Osteoblast (primary cell): ENCODE data around the gene VANGL1. TPM values are rescaled to one million over a fixed set of nuclear protein-coding genes. Genes with fewer than 3 reads are reported as not detected.

ENCODE experiments used
- DNase-seq: peaks from one replicate; pipeline ENCODE4 v3.0.0; 2011; ENCODE audit warnings: low spot score, mixed read lengths; ENCODE audit not compliant: insufficient read length; ENCODE audit errors: missing footprints
- H2AFZ ChIP-seq: 2 replicates; pipeline ENCODE4 v1.6.0; 2011; ENCODE audit warnings: mild to moderate bottlenecking, low read length
- H3K27ac ChIP-seq: 2 replicates; pipeline ENCODE4 v1.5.1; 2011; ENCODE audit warnings: mild to moderate bottlenecking, low read depth, low read length, moderate library complexity
- H3K27me3 ChIP-seq: 2 replicates; pipeline ENCODE4 v1.6.0; 2012; ENCODE audit warnings: mild to moderate bottlenecking, control low read depth, inconsistent platforms, low read length, moderate library complexity; ENCODE audit not compliant: insufficient read depth
- H3K36me3 ChIP-seq: 2 replicates; pipeline ENCODE4 v1.5.1; 2011; ENCODE audit warnings: mild to moderate bottlenecking, low read length, control low read depth, moderate library complexity; ENCODE audit not compliant: insufficient read depth
- H3K4me1 ChIP-seq: 2 replicates; pipeline ENCODE4 v1.5.1; 2011; ENCODE audit warnings: mild to moderate bottlenecking, low read length, control low read depth, moderate library complexity; ENCODE audit not compliant: insufficient read depth
- H3K4me2 ChIP-seq: 2 replicates; pipeline ENCODE4 v1.6.0; 2011; ENCODE audit warnings: mild to moderate bottlenecking, low read length; ENCODE audit not compliant: insufficient read depth
- H3K4me3 ChIP-seq: fragments of 200-600 bp; sonication (generic); 3 replicates; pipeline ENCODE4 v1.5.1; 2012; ENCODE audit warnings: mild to moderate bottlenecking, low read length, inconsistent platforms; ENCODE audit not compliant: insufficient read depth
- H3K79me2 ChIP-seq: 2 replicates; pipeline ENCODE4 v1.6.0; 2012; ENCODE audit warnings: mild to moderate bottlenecking, low read length, control low read depth, inconsistent platforms; ENCODE audit not compliant: insufficient read depth
- H3K9me3 ChIP-seq: 2 replicates; pipeline ENCODE4 v1.5.1; 2011; ENCODE audit warnings: low read depth, low read length, control low read depth
- H4K20me1 ChIP-seq: 2 replicates; pipeline ENCODE4 v1.6.0; 2012; ENCODE audit warnings: mild to moderate bottlenecking, low read length, control low read depth; ENCODE audit not compliant: insufficient read depth
- CTCF ChIP-seq: IDR thresholded peaks from 2 replicates; pipeline ENCODE4 v1.5.1; 2011; ENCODE audit warnings: mild to moderate bottlenecking, low read depth, low read length, moderate library complexity; ENCODE audit errors: extremely low read depth
- total RNA-seq: library from RNA; depleted of rRNA; stranded (reverse); fragments of >200 nt; gene quantifications from 2 replicates; pipeline ENCODE4 v1.2.3, GENCODE V29; 2012

Gene VANGL1
- total RNA-seq, 1 donor = 11.2 TPM

- no peaks in the 10 kb centered on the region for H3K79me2 ChIP-seq
- H4K20me1 ChIP-seq = no peaks in the 10 kb centered on the region
- H2AFZ ChIP-seq = no peak overlapping the region
- H3K9me3 ChIP-seq = no peaks in the 10 kb centered on the region
- TF ChIP-seq CTCF = no peak
- H3K27me3 ChIP-seq = peaks cover 44% of the 10 kb centered on the region
- no peaks in the 10 kb centered on the region for H3K36me3 ChIP-seq
- no peak overlapping the region for H3K4me2 ChIP-seq
- no peaks in the 10 kb centered on the region for H3K4me1 ChIP-seq
- no peak overlapping the region for H3K4me3 ChIP-seq
- DNase-seq = no peak
- H3K27ac ChIP-seq = no peak overlapping the region
Measured at GRCh38 chr1:115712911-115713609, 71.3 kb downstream of the VANGL1 start.

GRCh38 chr1:115713906-115714305 lies 72.1 kb downstream of the VANGL1 start:
- TF ChIP-seq CTCF = no peak
- peaks cover 36% of the 10 kb centered on the region for H3K27me3 ChIP-seq
- no peak overlapping the region for H3K4me2 ChIP-seq
- no peak for DNase-seq
- no peaks in the 10 kb centered on the region for H4K20me1 ChIP-seq
- no peak overlapping the region for H3K4me3 ChIP-seq
- no peaks in the 10 kb centered on the region for H3K4me1 ChIP-seq
- H3K9me3 ChIP-seq = no peaks in the 10 kb centered on the region
- no peaks in the 10 kb centered on the region for H3K36me3 ChIP-seq
- no peak overlapping the region for H3K27ac ChIP-seq
- no peak overlapping the region for H2AFZ ChIP-seq
- no peaks in the 10 kb centered on the region for H3K79me2 ChIP-seq

- H3K9me3 ChIP-seq = no peaks in the 10 kb centered on the region
- H4K20me1 ChIP-seq = no peaks in the 10 kb centered on the region
- H2AFZ ChIP-seq = no peak overlapping the region
- H3K27me3 ChIP-seq = peaks cover 34% of the 10 kb centered on the region
- DNase-seq = no peak
- no peaks in the 10 kb centered on the region for H3K4me1 ChIP-seq
- no peak overlapping the region for H3K4me3 ChIP-seq
- no peak overlapping the region for H3K4me2 ChIP-seq
- no peaks in the 10 kb centered on the region for H3K79me2 ChIP-seq
- H3K27ac ChIP-seq = no peak overlapping the region
- no peaks in the 10 kb centered on the region for H3K36me3 ChIP-seq
- no peak for TF ChIP-seq CTCF
Measured at GRCh38 chr1:115714572-115715141, 72.9 kb downstream of the VANGL1 start.

- H3K9me3 ChIP-seq = no peaks in the 10 kb centered on the region
- H3K4me3 ChIP-seq = no peak overlapping the region
- peak; percentile 50 for TF ChIP-seq CTCF
- no peak overlapping the region for H3K27ac ChIP-seq
- no peak overlapping the region for H3K4me2 ChIP-seq
- H3K27me3 ChIP-seq = peaks cover 23% of the 10 kb centered on the region
- H4K20me1 ChIP-seq = no peaks in the 10 kb centered on the region
- H3K36me3 ChIP-seq = no peaks in the 10 kb centered on the region
- DNase-seq = no peak
- H2AFZ ChIP-seq = no peak overlapping the region
- no peaks in the 10 kb centered on the region for H3K79me2 ChIP-seq
- H3K4me1 ChIP-seq = no peaks in the 10 kb centered on the region
Measured at GRCh38 chr1:115717541-115717940, 75.8 kb downstream of the VANGL1 start.
